Measurements from ENCODE around the gene C10orf95. TPM values are rescaled to one million over a fixed set of nuclear protein-coding genes. Genes with fewer than 3 reads are reported as not detected.

Gene C10orf95
- total and polyA plus RNA-seq, 2 of the 13 experiments (the other 11 are each of a cell fraction or from before 2014, with no cell fraction given) = 0.05 to 0.07 TPM

DNA sequence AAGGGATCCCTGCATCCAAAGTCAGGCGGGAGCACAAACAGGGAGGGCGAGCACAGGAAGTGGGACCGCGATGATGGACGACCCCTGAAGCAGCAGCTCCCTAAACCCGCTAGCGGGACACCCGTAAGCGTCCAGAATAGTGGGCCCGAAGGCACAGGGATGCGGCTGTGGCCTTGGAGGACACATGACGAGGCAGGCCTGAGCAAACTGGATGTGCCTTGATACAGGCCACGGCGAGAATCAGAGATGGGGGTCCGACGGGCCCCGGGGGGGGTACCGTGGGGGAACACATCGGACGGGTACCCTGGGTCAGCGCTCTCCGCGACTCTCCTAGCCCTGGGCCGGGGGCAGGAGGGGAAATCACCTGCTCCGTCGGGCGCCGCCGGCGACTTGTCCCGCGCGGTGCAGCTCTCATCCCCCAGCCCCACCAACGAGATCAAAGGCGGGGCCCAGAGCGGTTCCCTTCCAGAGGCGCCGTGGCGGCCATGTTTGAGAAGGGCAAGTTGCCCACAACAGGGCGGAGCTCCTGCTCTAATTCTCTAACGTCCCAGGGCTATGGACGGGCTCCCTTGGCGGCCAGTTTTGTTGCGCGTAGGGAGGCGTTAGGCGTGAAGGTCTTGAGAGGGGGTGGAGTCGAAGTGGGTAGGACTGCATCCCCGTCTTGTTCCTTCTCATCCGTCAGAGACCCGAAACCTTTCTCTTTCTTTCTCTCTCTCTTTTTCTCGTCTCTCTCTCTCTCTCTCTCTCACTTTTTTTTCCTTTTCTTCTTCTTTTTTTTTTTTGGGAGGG is 19.0 kb downstream of the C10orf95 start, which contains the start of gene CUEDC2 (continued):
- TF ChIP-seq AGO2 (optimal IDR thresholded peaks at IDR 0.05; ENCODE audit: low read depth, low read length) = peak; percentile 63
- peak; percentile 65 for TF ChIP-seq HDAC2 (CRISPR knock-in tag; IDR thresholded peaks at IDR 0.05)
- peak; percentile 89 for TF ChIP-seq TAF15 (IDR thresholded peaks at IDR 0.05; ENCODE audit: low read depth, low read length, poor library complexity, severe bottlenecking)
- 0 out of 2 replicates have a peak, but pooled peaks have one; percentile 60 for TF ChIP-seq ZNF543 (CRISPR knock-in tag; IDR thresholded peaks at IDR 0.05)
- peak; percentile 72 for TF ChIP-seq ZBTB7A (CRISPR knock-in tag; IDR thresholded peaks at IDR 0.05)
- peak; percentile 75 for TF ChIP-seq ZNF598 (CRISPR knock-in tag; IDR thresholded peaks at IDR 0.05; ENCODE audit: borderline replicate concordance)
- TF ChIP-seq ZNF292 (CRISPR knock-in tag; IDR thresholded peaks at IDR 0.05; ENCODE audit: borderline replicate concordance, low read depth) = 0 out of 2 replicates have a peak, but pooled peaks have one; percentile 41
- peak; percentile 64 for TF ChIP-seq ATF1 (CRISPR knock-in tag; IDR thresholded peaks at IDR 0.05)
- TF ChIP-seq, protein P1, sequence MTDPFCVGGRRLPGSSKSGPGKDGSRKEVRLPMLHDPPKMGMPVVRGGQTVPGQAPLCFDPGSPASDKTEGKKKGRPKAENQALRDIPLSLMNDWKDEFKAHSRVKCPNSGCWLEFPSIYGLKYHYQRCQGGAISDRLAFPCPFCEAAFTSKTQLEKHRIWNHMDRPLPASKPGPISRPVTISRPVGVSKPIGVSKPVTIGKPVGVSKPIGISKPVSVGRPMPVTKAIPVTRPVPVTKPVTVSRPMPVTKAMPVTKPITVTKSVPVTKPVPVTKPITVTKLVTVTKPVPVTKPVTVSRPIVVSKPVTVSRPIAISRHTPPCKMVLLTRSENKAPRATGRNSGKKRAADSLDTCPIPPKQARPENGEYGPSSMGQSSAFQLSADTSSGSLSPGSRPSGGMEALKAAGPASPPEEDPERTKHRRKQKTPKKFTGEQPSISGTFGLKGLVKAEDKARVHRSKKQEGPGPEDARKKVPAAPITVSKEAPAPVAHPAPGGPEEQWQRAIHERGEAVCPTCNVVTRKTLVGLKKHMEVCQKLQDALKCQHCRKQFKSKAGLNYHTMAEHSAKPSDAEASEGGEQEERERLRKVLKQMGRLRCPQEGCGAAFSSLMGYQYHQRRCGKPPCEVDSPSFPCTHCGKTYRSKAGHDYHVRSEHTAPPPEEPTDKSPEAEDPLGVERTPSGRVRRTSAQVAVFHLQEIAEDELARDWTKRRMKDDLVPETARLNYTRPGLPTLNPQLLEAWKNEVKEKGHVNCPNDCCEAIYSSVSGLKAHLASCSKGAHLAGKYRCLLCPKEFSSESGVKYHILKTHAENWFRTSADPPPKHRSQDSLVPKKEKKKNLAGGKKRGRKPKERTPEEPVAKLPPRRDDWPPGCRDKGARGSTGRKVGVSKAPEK (CRISPR knock-in tag; IDR thresholded peaks at IDR 0.05; ENCODE audit: borderline replicate concordance) = peak; percentile 77; the same call in 1 of the 2 replicates
- TF ChIP-seq, protein P2, sequence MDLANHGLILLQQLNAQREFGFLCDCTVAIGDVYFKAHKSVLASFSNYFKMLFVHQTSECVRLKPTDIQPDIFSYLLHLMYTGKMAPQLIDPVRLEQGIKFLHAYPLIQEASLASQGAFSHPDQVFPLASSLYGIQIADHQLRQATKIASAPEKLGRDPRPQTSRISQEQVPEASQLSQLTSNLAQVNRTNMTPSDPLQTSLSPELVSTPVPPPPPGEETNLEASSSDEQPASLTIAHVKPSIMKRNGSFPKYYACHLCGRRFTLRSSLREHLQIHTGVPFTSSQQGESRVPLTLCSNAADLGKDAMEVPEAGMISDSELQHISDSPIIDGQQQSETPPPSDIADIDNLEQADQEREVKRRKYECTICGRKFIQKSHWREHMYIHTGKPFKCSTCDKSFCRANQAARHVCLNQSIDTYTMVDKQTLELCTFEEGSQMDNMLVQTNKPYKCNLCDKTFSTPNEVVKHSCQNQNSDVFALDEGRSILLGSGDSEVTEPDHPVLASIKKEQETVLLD (CRISPR knock-in tag; IDR thresholded peaks at IDR 0.05; ENCODE audit: low read depth) = peak; percentile 28; the same call in 1 of the 2 replicates
- TF ChIP-seq ZNF83 (CRISPR knock-in tag; IDR thresholded peaks at IDR 0.05; ENCODE audit: borderline replicate concordance) = no peak
- TF ChIP-seq POLR2A (IDR thresholded peaks at IDR 0.05; ENCODE audit: insufficient read depth in 1 of 2, low read depth in 2 of 2, low read length in 2 of 2) = peak; percentile 67 to 81
- TF ChIP-seq PHF21A (CRISPR knock-in tag; IDR thresholded peaks at IDR 0.05) = peak; percentile 86
- peak; percentile 58 for TF ChIP-seq U2AF1 (optimal IDR thresholded peaks at IDR 0.05; ENCODE audit: low read depth, low read length)
- TF ChIP-seq ZSCAN20 (CRISPR knock-in tag; IDR thresholded peaks at IDR 0.05; ENCODE audit: borderline replicate concordance) = no peak
- TF ChIP-seq MBNL3 (CRISPR knock-in tag; conservative IDR thresholded peaks at IDR 0.05) = no peak
- TF ChIP-seq ZNF883 (CRISPR knock-in tag; IDR thresholded peaks at IDR 0.05; ENCODE audit: not compliant biosample characterization) = peak; percentile 70
- no peak for TF ChIP-seq ZNF225 (CRISPR knock-in tag; IDR thresholded peaks at IDR 0.05)
- peak; percentile 26; the same call in 1 of the 2 replicates for TF ChIP-seq ZBTB38 (CRISPR knock-in tag; IDR thresholded peaks at IDR 0.05)
- no peak for TF ChIP-seq DPF2 (CRISPR knock-in tag; IDR thresholded peaks at IDR 0.05; ENCODE audit: borderline replicate concordance, low read depth)
- TF ChIP-seq MED8 (CRISPR knock-in tag; IDR thresholded peaks at IDR 0.05; ENCODE audit: insufficient replicate concordance) = peak; percentile 59
- no peak for TF ChIP-seq PHB2 (IDR thresholded peaks at IDR 0.05; ENCODE audit: partially characterized antibody)
- TF ChIP-seq, protein P3, sequence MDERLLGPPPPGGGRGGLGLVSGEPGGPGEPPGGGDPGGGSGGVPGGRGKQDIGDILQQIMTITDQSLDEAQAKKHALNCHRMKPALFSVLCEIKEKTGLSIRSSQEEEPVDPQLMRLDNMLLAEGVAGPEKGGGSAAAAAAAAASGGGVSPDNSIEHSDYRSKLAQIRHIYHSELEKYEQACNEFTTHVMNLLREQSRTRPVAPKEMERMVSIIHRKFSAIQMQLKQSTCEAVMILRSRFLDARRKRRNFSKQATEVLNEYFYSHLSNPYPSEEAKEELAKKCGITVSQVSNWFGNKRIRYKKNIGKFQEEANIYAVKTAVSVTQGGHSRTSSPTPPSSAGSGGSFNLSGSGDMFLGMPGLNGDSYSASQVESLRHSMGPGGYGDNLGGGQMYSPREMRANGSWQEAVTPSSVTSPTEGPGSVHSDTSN (CRISPR knock-in tag; IDR thresholded peaks at IDR 0.05) = no peak
- TF ChIP-seq KDM3A (CRISPR knock-in tag; IDR thresholded peaks at IDR 0.05; ENCODE audit: low read depth) = peak; percentile 61; the same call in 1 of the 2 replicates
- TF ChIP-seq ZNF501 (CRISPR knock-in tag; IDR thresholded peaks at IDR 0.05) = no peak
